ENCODE results near the gene TGFA.

GRCh38 chr2:70473101-70473722 is 80.4 kb downstream of the TGFA start:
- TF ChIP-seq ZBTB17 (tag by site-specific recombination; IDR thresholded peaks at IDR 0.05): no peak
- TF ChIP-seq, protein P1, sequence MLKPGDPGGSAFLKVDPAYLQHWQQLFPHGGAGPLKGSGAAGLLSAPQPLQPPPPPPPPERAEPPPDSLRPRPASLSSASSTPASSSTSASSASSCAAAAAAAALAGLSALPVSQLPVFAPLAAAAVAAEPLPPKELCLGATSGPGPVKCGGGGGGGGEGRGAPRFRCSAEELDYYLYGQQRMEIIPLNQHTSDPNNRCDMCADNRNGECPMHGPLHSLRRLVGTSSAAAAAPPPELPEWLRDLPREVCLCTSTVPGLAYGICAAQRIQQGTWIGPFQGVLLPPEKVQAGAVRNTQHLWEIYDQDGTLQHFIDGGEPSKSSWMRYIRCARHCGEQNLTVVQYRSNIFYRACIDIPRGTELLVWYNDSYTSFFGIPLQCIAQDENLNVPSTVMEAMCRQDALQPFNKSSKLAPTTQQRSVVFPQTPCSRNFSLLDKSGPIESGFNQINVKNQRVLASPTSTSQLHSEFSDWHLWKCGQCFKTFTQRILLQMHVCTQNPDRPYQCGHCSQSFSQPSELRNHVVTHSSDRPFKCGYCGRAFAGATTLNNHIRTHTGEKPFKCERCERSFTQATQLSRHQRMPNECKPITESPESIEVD (tag by site-specific recombination; IDR thresholded peaks at IDR 0.05): no peak
- TF ChIP-seq OSR2 (tag by site-specific recombination; IDR thresholded peaks at IDR 0.05): no peak
- no peak for TF ChIP-seq ZNF549 (tag by site-specific recombination; IDR thresholded peaks at IDR 0.05)
- no peak for TF ChIP-seq CTCF (tag by site-specific recombination; IDR thresholded peaks at IDR 0.05)
- TF ChIP-seq YY1 (tag by site-specific recombination; IDR thresholded peaks at IDR 0.05): no peak
- TF ChIP-seq PRDM2 (tag by site-specific recombination; IDR thresholded peaks at IDR 0.05; ENCODE audit: borderline replicate concordance): no peak
- TF ChIP-seq, protein P2, sequence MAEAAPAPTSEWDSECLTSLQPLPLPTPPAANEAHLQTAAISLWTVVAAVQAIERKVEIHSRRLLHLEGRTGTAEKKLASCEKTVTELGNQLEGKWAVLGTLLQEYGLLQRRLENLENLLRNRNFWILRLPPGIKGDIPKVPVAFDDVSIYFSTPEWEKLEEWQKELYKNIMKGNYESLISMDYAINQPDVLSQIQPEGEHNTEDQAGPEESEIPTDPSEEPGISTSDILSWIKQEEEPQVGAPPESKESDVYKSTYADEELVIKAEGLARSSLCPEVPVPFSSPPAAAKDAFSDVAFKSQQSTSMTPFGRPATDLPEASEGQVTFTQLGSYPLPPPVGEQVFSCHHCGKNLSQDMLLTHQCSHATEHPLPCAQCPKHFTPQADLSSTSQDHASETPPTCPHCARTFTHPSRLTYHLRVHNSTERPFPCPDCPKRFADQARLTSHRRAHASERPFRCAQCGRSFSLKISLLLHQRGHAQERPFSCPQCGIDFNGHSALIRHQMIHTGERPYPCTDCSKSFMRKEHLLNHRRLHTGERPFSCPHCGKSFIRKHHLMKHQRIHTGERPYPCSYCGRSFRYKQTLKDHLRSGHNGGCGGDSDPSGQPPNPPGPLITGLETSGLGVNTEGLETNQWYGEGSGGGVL (tag by site-specific recombination; IDR thresholded peaks at IDR 0.05): no peak
- TF ChIP-seq ZFP41 (tag by site-specific recombination; IDR thresholded peaks at IDR 0.05; ENCODE audit: borderline replicate concordance): no peak
- TF ChIP-seq, protein P3, sequence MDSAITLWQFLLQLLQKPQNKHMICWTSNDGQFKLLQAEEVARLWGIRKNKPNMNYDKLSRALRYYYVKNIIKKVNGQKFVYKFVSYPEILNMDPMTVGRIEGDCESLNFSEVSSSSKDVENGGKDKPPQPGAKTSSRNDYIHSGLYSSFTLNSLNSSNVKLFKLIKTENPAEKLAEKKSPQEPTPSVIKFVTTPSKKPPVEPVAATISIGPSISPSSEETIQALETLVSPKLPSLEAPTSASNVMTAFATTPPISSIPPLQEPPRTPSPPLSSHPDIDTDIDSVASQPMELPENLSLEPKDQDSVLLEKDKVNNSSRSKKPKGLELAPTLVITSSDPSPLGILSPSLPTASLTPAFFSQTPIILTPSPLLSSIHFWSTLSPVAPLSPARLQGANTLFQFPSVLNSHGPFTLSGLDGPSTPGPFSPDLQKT (IDR thresholded peaks at IDR 0.05; ENCODE audit: borderline replicate concordance, low read depth, low read length): no peak
- no peak for TF ChIP-seq ZNF670 (tag by site-specific recombination; IDR thresholded peaks at IDR 0.05; ENCODE audit: low read depth)
- TF ChIP-seq, protein P4, sequence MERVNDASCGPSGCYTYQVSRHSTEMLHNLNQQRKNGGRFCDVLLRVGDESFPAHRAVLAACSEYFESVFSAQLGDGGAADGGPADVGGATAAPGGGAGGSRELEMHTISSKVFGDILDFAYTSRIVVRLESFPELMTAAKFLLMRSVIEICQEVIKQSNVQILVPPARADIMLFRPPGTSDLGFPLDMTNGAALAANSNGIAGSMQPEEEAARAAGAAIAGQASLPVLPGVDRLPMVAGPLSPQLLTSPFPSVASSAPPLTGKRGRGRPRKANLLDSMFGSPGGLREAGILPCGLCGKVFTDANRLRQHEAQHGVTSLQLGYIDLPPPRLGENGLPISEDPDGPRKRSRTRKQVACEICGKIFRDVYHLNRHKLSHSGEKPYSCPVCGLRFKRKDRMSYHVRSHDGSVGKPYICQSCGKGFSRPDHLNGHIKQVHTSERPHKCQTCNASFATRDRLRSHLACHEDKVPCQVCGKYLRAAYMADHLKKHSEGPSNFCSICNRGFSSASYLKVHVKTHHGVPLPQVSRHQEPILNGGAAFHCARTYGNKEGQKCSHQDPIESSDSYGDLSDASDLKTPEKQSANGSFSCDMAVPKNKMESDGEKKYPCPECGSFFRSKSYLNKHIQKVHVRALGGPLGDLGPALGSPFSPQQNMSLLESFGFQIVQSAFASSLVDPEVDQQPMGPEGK (tag by site-specific recombination; IDR thresholded peaks at IDR 0.05): no peak
- TF ChIP-seq, protein P5, sequence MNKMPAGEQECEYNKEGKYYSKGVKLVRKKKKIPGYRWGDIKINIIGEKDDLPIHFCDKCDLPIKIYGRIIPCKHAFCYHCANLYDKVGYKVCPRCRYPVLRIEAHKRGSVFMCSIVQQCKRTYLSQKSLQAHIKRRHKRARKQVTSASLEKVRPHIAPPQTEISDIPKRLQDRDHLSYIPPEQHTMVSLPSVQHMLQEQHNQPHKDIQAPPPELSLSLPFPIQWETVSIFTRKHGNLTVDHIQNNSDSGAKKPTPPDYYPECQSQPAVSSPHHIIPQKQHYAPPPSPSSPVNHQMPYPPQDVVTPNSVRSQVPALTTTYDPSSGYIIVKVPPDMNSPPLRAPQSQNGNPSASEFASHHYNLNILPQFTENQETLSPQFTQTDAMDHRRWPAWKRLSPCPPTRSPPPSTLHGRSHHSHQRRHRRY (tag by site-specific recombination; IDR thresholded peaks at IDR 0.05): no peak
- TF ChIP-seq ZNF175 (tag by site-specific recombination; IDR thresholded peaks at IDR 0.05): no peak

Data from HEK293 (cell line).